Panc1 (cell line): ENCODE measurements around the gene HELLS. TPM values are rescaled to one million over a fixed set of nuclear protein-coding genes. Genes with fewer than 3 reads are reported as not detected.

ENCODE experiments used
- ATAC-seq: fragments of 200-7000 bp; cut with Tn5 transposase; 2 replicates; pipeline ENCODE4 v1.9.1; 2020; ENCODE audit warnings: mild to moderate bottlenecking, moderate library complexity
- BruUV-seq: library from RNA; stranded (reverse); fragments of 400-500 nt; replicated peaks from 2 replicates; lab custom pipeline; 2021; lab: Mats Ljungman, UMichigan
- CTCF ChIA-PET: fragments of 300-600 bp; sonication (Branson Sonifier 250); formaldehyde crosslinking; loops from one replicate; lab custom pipeline; 2022; ENCODE audit warnings: antibody characterized with exemption; lab: Charles Lee
- POLR2A ChIA-PET: fragments of 300-600 bp; sonication (Branson Sonifier 250); formaldehyde crosslinking; loops from one replicate; lab custom pipeline; 2022; ENCODE audit warnings: antibody characterized with exemption; lab: Charles Lee
- DNase-seq: peaks from one replicate; pipeline ENCODE4 v3.0.0-alpha.2; 2010; ENCODE audit warnings: low read depth, low spot score
- H3K27ac ChIP-seq: 2 replicates; pipeline ENCODE4 v1.5.1; 2011; ENCODE audit warnings: mild to moderate bottlenecking, low read length, inconsistent platforms
- H3K27me3 ChIP-seq: fragments of 200-500 bp; sonication (Bioruptor generic); 2 replicates; pipeline ENCODE4 v1.6.0; 2014; ENCODE audit warnings: low read length, inconsistent platforms; ENCODE audit not compliant: control insufficient read depth, insufficient read depth
- H3K36me3 ChIP-seq: fragments of 200-500 bp; sonication (Bioruptor generic); 2 replicates; pipeline ENCODE4 v1.5.1; 2014; ENCODE audit warnings: inconsistent platforms, mild to moderate bottlenecking, low read length, moderate library complexity; ENCODE audit not compliant: control insufficient read depth, insufficient read depth
- H3K4me1 ChIP-seq: 2 replicates; pipeline ENCODE4 v1.5.1; 2011; ENCODE audit warnings: inconsistent platforms, mild to moderate bottlenecking, low read length, moderate library complexity; ENCODE audit not compliant: control insufficient read depth, insufficient read depth
- H3K4me3 ChIP-seq, 2 experiments: 2 replicates each; pipeline ENCODE4 v1.5.1; 2011 to 2012; ENCODE audit warnings: low read depth in 2 of 2, low read length in 2 of 2, mild to moderate bottlenecking in 2 of 2, inconsistent platforms in 1 of 2, moderate library complexity in 1 of 2
- H3K9me3 ChIP-seq: fragments of 200-500 bp; sonication (Bioruptor generic); 2 replicates; pipeline ENCODE4 v1.5.1; 2014; ENCODE audit warnings: low read depth, mild to moderate bottlenecking, inconsistent platforms, low read length, moderate library complexity; ENCODE audit not compliant: control insufficient read depth, insufficient read depth
- POLR2AphosphoS5 ChIP-seq: IDR thresholded peaks from 2 replicates; pipeline ENCODE4 v1.6.1; 2012; ENCODE audit warnings: mild to moderate bottlenecking, low read depth, low read length, moderate library complexity
- REST ChIP-seq, 2 experiments: IDR thresholded peaks; 2 replicates each; pipeline ENCODE4 v1.6.1; 2011 to 2012; ENCODE audit warnings: low read depth in 2 of 2, control low read depth in 1 of 2, low read length in 1 of 2, mild to moderate bottlenecking in 1 of 2, moderate library complexity in 1 of 2; ENCODE audit not compliant: insufficient read depth in 1 of 2
- SIN3A ChIP-seq: IDR thresholded peaks from 2 replicates; pipeline ENCODE4 v1.6.1; 2012; ENCODE audit warnings: low read depth, mild to moderate bottlenecking, low read length, moderate library complexity, borderline replicate concordance; ENCODE audit not compliant: insufficient read depth
- TCF7L2 ChIP-seq: IDR thresholded peaks from 2 replicates; pipeline ENCODE4 v1.6.1; 2011; ENCODE audit warnings: mild to moderate bottlenecking, low read depth, low read length, inconsistent platforms
- in situ Hi-C: cut with HindIII; loops from 2 replicates; pipeline ENCODE4 v1.10.0; 2016; ENCODE audit warnings: low sequenced_read_pairs, low pct_unique_long_range_greater_than_20kb
- intact Hi-C: fragments of 100-400 bp; cut with micrococcal nuclease; formaldehyde crosslinking; loops from one replicate; pipeline ENCODE4 v1.10.0; 2022; ENCODE audit not compliant: unreplicated experiment
- total RNA-seq: library from RNA; stranded (reverse); gene quantifications from one replicate; pipeline ENCODE4 v1.2.1, GENCODE V29; 2021; ENCODE audit not compliant: unreplicated experiment
- TF ChIP-seq, protein P1 (sequence below): fragments of 450-650 bp; IDR thresholded peaks from 2 replicates; pipeline ENCODE4 v1.5.1; 2017; ENCODE audit warnings: mild to moderate bottlenecking

HELLS gene
- total RNA-seq, 1 experiment from 2014 or later = 145 TPM

DNA sequence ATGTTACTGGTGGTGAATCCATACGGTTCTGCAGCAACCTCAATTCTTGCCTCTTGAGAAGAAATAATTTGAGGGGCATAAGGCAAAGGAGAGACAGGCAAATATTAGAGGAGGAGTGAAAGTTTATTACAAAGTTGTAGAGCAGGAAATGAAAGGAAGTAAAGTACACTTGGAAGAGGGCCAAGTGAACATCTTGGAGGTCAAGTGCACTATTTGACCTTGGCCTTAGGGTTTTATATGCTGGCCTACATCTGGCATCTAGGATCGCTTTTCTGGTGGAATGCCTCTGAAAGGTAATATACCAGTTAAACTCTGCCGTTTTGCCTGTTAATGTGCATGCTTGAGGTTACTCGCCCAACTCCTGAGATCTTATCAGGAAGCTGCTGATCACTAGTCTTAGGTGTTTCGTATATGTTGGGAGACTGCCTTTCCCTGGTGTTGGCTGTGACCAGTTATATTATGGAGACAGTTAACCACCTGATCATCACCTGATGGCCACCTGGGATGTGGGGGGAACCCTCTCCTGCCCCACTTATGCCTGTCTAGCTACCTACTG, 71.9 kb downstream of the HELLS start:
- Histone ChIP-seq H3K27me3 (no peaks in the 10 kb centered on the region), H3K27ac (no peak overlapping the region), H3K4me3 (no peak overlapping the region), H3K36me3 (no peaks in the 10 kb centered on the region), H3K9me3 (no peaks in the 10 kb centered on the region), H3K4me1 (peaks cover 5% of the 10 kb centered on the region; the same call in 1 of the 2 replicates)
- POLR2A ChIA-PET = interaction anchor here (0.7 kb wide), 1 partner anchor 41 kb away, joined by 3 read pairs; no protein-coding TSS in a partner anchor
- TF ChIP-seq, protein P1, sequence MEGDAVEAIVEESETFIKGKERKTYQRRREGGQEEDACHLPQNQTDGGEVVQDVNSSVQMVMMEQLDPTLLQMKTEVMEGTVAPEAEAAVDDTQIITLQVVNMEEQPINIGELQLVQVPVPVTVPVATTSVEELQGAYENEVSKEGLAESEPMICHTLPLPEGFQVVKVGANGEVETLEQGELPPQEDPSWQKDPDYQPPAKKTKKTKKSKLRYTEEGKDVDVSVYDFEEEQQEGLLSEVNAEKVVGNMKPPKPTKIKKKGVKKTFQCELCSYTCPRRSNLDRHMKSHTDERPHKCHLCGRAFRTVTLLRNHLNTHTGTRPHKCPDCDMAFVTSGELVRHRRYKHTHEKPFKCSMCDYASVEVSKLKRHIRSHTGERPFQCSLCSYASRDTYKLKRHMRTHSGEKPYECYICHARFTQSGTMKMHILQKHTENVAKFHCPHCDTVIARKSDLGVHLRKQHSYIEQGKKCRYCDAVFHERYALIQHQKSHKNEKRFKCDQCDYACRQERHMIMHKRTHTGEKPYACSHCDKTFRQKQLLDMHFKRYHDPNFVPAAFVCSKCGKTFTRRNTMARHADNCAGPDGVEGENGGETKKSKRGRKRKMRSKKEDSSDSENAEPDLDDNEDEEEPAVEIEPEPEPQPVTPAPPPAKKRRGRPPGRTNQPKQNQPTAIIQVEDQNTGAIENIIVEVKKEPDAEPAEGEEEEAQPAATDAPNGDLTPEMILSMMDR = no peak
- no peak for TF ChIP-seq POLR2AphosphoS5
- DNase-seq = no peak
- BruUV-seq = no TSS peak
- intact Hi-C loops (no loop called here), in situ Hi-C loops (no loop called here)
- peak; percentile 65; the same call in 1 of the 2 replicates for ATAC-seq
- CTCF ChIA-PET = interaction anchor here (0.6 kb wide), 1 partner anchor 786 kb away, joined by 3 read pairs; no protein-coding TSS in a partner anchor

DNA sequence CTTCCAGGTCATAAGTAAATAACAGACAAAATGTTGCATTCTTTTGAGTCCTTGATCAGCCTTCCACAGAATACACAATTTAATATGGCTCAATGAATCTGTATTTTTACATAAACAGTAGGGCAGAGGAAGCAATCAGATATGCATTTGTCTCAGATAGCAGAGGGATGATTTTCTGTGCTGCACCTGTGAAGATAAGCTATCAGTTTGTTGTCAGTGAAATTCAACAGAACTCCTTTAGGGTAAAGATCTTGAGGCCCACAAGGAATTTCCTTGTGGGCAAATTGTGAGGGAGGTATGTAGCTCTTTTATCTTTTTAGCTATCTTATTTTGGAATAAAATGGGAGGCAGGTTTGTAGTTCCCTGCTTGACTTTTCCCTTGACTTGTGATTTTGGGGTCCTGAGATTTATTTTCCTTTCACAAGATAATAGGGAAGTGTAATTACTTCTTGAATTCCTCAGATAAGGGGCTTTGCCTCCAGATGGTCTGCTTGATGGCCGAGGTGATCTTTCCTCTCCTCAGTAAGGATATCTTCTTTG, 77.1 kb downstream of the HELLS start:
- H3K9me3 ChIP-seq = no peaks in the 10 kb centered on the region
- no peaks in the 10 kb centered on the region for H3K36me3 ChIP-seq
- TF ChIP-seq TCF7L2 (no peak), POLR2AphosphoS5 (no peak), REST (IDR thresholded peaks at IDR 0.05; ENCODE audit: insufficient read depth in 1 of 2, low read depth in 2 of 2, low read length in 1 of 2) (no peak), SIN3A (no peak)
- TF ChIP-seq, protein P1 = no peak
- H3K27ac ChIP-seq = no peak overlapping the region
- no TSS peak for BruUV-seq
- in situ Hi-C loops (no loop called here), intact Hi-C loops (no loop called here)
- H3K4me3 ChIP-seq = no peak overlapping the region
- no peaks in the 10 kb centered on the region; the same call in 1 of the 2 replicates for H3K4me1 ChIP-seq
- H3K27me3 ChIP-seq = no peaks in the 10 kb centered on the region
- POLR2A ChIA-PET = no interaction called here
- ATAC-seq (no peak), DNase-seq (no peak)
- CTCF ChIA-PET = no interaction called here
